HepG2 (cell line): ENCODE results near the gene LZTFL1. TPM values are rescaled to one million over a fixed set of nuclear protein-coding genes. Genes with fewer than 3 reads are reported as not detected.

Experiments used
- ATAC-seq: fragments of 200-7000 bp; cut with Tn5 transposase; 3 replicates; pipeline ENCODE4 v1.9.1; 2020; ENCODE audit warnings: mild to moderate bottlenecking, moderate library complexity
- BruUV-seq: library from RNA; stranded (reverse); fragments of 400-500 nt; replicated peaks from 2 replicates; lab custom pipeline; 2021; lab: Mats Ljungman, UMichigan
- CTCF ChIA-PET: fragments of 300-600 bp; formaldehyde crosslinking; extraction: SDS; loops from one replicate; lab custom pipeline; 2021; ENCODE audit warnings: low total read pairs, inconsistent platforms, low intra/inter-chr PET ratio; lab: Yijun Ruan, JAX
- POLR2A ChIA-PET: fragments of 350-600 bp; sonication (Branson Sonifier 250); formaldehyde crosslinking; loops from one replicate; lab custom pipeline; 2020; ENCODE audit warnings: antibody characterized with exemption, inconsistent platforms; lab: Yijun Ruan, JAX
- DNase-seq: peaks from one replicate; pipeline ENCODE4 v3.0.0-alpha.2; 2015; ENCODE audit warnings: low spot score
- FAIRE-seq: peaks from 3 replicates; lab custom pipeline; 2011; peaks lifted over from hg19 to GRCh38; lab: Jason Lieb, UNC
- H2AFZ ChIP-seq: one replicate; pipeline ENCODE4 v1.6.1; 2011; ENCODE audit warnings: low read length, inconsistent platforms
- H3K27ac ChIP-seq: fragments of 300-600 bp; 3 replicates; pipeline ENCODE4 v1.8.0; 2011; ENCODE audit warnings: mixed run types, mild to moderate bottlenecking, mixed read lengths, low read length, inconsistent platforms; ENCODE audit not compliant: insufficient read depth; ENCODE audit errors: extremely low read length
- H3K27me3 ChIP-seq, 2 experiments: fragments of 200-600 bp in 1 of 2; 2 replicates in 1 of 2; 3 replicates in 1 of 2; pipeline versions ENCODE4 v1.6.0 to v1.8.0; 2011; ENCODE audit warnings: low read length in 2 of 2, mild to moderate bottlenecking in 2 of 2, moderate library complexity in 2 of 2, inconsistent platforms in 1 of 2; ENCODE audit not compliant: insufficient read depth in 2 of 2, control insufficient read depth in 1 of 2
- H3K36me3 ChIP-seq, 2 experiments: fragments of 200-600 bp in 1 of 2; replicated peaks in 1 of 2; 2 replicates in 1 of 2; 3 replicates in 1 of 2; pipeline versions ENCODE4 v1.5.1 to v1.8.0; 2011; ENCODE audit warnings: low read length in 2 of 2, inconsistent platforms in 1 of 2; ENCODE audit not compliant: insufficient read depth in 2 of 2, control insufficient read depth in 1 of 2
- H3K4me1 ChIP-seq: 2 replicates; pipeline ENCODE4 v1.5.1; 2012; ENCODE audit warnings: low read length, inconsistent platforms; ENCODE audit not compliant: insufficient read depth
- H3K4me2 ChIP-seq: 2 replicates; pipeline ENCODE4 v1.6.0; 2011; ENCODE audit warnings: low read depth, low read length, inconsistent platforms
- H3K4me3 ChIP-seq, 3 experiments: fragments of 200-600 bp in 1 of 3; sonication (generic), shearing (Covaris generic) in 1 of 3; replicated peaks in 1 of 3; 2 replicates each; pipeline ENCODE4 v1.5.1; 2011 to 2016; ENCODE audit warnings: low read length in 3 of 3, inconsistent platforms in 2 of 3, low read depth in 2 of 3, mild to moderate bottlenecking in 2 of 3, control low read depth in 1 of 3, mixed read lengths in 1 of 3; ENCODE audit not compliant: insufficient read depth in 1 of 3
- H3K79me2 ChIP-seq: one replicate; pipeline ENCODE4 v1.6.1; 2011; ENCODE audit warnings: low read length, inconsistent platforms; ENCODE audit not compliant: insufficient read depth
- H3K9ac ChIP-seq: 2 replicates; pipeline ENCODE4 v1.6.0; 2011; ENCODE audit warnings: mild to moderate bottlenecking, low read depth, low read length, inconsistent platforms; ENCODE audit not compliant: insufficient read depth
- H3K9me3 ChIP-seq: 2 replicates; pipeline ENCODE4 v1.5.1; 2012; ENCODE audit warnings: mild to moderate bottlenecking, low read length
- H4K20me1 ChIP-seq: 2 replicates; pipeline ENCODE4 v1.6.0; 2011; ENCODE audit warnings: inconsistent platforms, mild to moderate bottlenecking, low read length, moderate library complexity; ENCODE audit not compliant: insufficient read depth
- BRF2 ChIP-seq: sonication (generic); formaldehyde crosslinking; IDR thresholded peaks from 2 replicates; pipeline ENCODE4 v1.8.1; 2022; ENCODE audit warnings: mild to moderate bottlenecking, missing genetic modification reagents
- FOXK2 ChIP-seq: fragments of 450-650 bp; IDR thresholded peaks from 2 replicates; pipeline ENCODE4 v1.6.1; 2016
- GRHL1 ChIP-seq: sonication (generic); formaldehyde crosslinking; conservative IDR thresholded peaks from 2 replicates; pipeline ENCODE4 v1.8.0; 2022; ENCODE audit warnings: missing genetic modification reagents
- HOXA7 ChIP-seq: sonication (generic); formaldehyde crosslinking; IDR thresholded peaks from 2 replicates; pipeline ENCODE4 v1.8.1; 2022; ENCODE audit warnings: mild to moderate bottlenecking, missing genetic modification reagents, moderate library complexity
- NFYB ChIP-seq: sonication (generic); formaldehyde crosslinking; IDR thresholded peaks from 2 replicates; pipeline ENCODE4 v1.4.0; 2020; ENCODE audit warnings: missing genetic modification reagents
- THAP9 ChIP-seq: sonication (generic); formaldehyde crosslinking; IDR thresholded peaks from 2 replicates; pipeline ENCODE4; 2020; ENCODE audit warnings: missing genetic modification reagents, mild to moderate bottlenecking, borderline replicate concordance
- ZBTB34 ChIP-seq: sonication (generic); formaldehyde crosslinking; IDR thresholded peaks from 2 replicates; pipeline ENCODE4 v1.8.0; 2022; ENCODE audit warnings: mild to moderate bottlenecking, missing genetic modification reagents
- ZEB1 ChIP-seq: IDR thresholded peaks from 2 replicates; pipeline ENCODE4 v1.6.1; 2012; ENCODE audit warnings: mild to moderate bottlenecking, low read depth, inconsistent platforms; ENCODE audit not compliant: insufficient replicate concordance
- WGBS: methylation state at CpG from one replicate; pipeline ENCODE4 v1.1.6; 2017; ENCODE audit warnings: low lambda C conversion rate; 5-methylcytosine and 5-hydroxymethylcytosine counted together
- in situ Hi-C: cut with HindIII; loops from 2 replicates; pipeline ENCODE4 v1.10.0; 2017; ENCODE audit warnings: low pct_unique_long_range_greater_than_20kb; ENCODE audit not compliant: extremely low pct_ligation_motif_present
- intact Hi-C: fragments of 100-400 bp; cut with micrococcal nuclease; formaldehyde crosslinking; loops from one replicate; pipeline ENCODE4 v1.10.0; 2022; ENCODE audit not compliant: unreplicated experiment
- polyA plus RNA-seq, 8 experiments: library from polyadenylated mRNA; depleted of rRNA in 3 of 8; stranded (reverse) in 7 of 8; unstranded in 1 of 8; fragments of >200 nt; fragmentation: Illumina TruSeq in 4 of 8; extraction: Trizol in 4 of 8; gene quantifications; 2 replicates each; pipeline versions ENCODE4 v1.2.1 to v1.2.3, GENCODE V29; 2011 to 2016; ENCODE audit warnings: low read depth in 4 of 8, missing spikeins in 1 of 8, mixed read lengths in 1 of 8; ENCODE audit not compliant: insufficient read depth in 1 of 8
- total RNA-seq, 5 experiments: library from RNA; depleted of rRNA; stranded (reverse); fragments of >200 nt; fragmentation: Illumina TruSeq; extraction: Trizol; gene quantifications; 2 replicates each; pipeline ENCODE4 v1.2.3, GENCODE V29; 2016; ENCODE audit warnings: low read depth in 1 of 5
- TF ChIP-seq, protein P1 (sequence below): sonication (generic); formaldehyde crosslinking; IDR thresholded peaks from 2 replicates; pipeline ENCODE4 v1.4.0; 2020; ENCODE audit warnings: missing genetic modification reagents

The LZTFL1 gene
- total and polyA plus RNA-seq, 2 of the 13 experiments (the other 11 are each of a cell fraction or from before 2014, with no cell fraction given): 16.6 to 17.2 TPM

GRCh38 chr3:45821127-45821526 lies 20.8 kb downstream of the LZTFL1 start:
- H4K20me1 ChIP-seq: no peaks in the 10 kb centered on the region
- intact Hi-C loops (no loop called here), in situ Hi-C loops (no loop called here)
- CTCF ChIA-PET: no interaction called here
- no peak overlapping the region for H3K9ac ChIP-seq
- H3K4me3 ChIP-seq: no peak overlapping the region
- DNase-seq (no peak), FAIRE-seq (no peak), ATAC-seq (no peak)
- H3K79me2 ChIP-seq: no peaks in the 10 kb centered on the region
- TF ChIP-seq GRHL1 (CRISPR knock-in tag): no peak
- TF ChIP-seq ZBTB34 (CRISPR knock-in tag): no peak
- no peak for TF ChIP-seq NFYB (CRISPR knock-in tag)
- TF ChIP-seq BRF2 (CRISPR knock-in tag): no peak
- no peak for TF ChIP-seq ZEB1
- no peak for TF ChIP-seq THAP9 (CRISPR knock-in tag)
- no peak for TF ChIP-seq FOXK2
- TF ChIP-seq HOXA7: no peak
- TF ChIP-seq, protein P1, sequence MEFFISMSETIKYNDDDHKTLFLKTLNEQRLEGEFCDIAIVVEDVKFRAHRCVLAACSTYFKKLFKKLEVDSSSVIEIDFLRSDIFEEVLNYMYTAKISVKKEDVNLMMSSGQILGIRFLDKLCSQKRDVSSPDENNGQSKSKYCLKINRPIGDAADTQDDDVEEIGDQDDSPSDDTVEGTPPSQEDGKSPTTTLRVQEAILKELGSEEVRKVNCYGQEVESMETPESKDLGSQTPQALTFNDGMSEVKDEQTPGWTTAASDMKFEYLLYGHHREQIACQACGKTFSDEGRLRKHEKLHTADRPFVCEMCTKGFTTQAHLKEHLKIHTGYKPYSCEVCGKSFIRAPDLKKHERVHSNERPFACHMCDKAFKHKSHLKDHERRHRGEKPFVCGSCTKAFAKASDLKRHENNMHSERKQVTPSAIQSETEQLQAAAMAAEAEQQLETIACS: no peak
- H3K27ac ChIP-seq: no peak overlapping the region
- peaks cover 7% of the 10 kb centered on the region; the same call in 1 of the 2 replicates for H3K9me3 ChIP-seq
- H3K4me2 ChIP-seq: no peak overlapping the region
- H3K27me3 ChIP-seq: no peaks in the 10 kb centered on the region
- no peaks in the 10 kb centered on the region for H3K4me1 ChIP-seq
- WGBS: 64% methylated on average over 1 of the region's 1 CpG
- POLR2A ChIA-PET: no interaction called here
- no peak overlapping the region for H2AFZ ChIP-seq
- peaks cover 0 to 8% of the 10 kb centered on the region in 2 experiments; a peak in 3 of 5 replicates for H3K36me3 ChIP-seq
- BruUV-seq: no TSS peak
